Endometrial microvascular endothelial cells (primary cell): ENCODE measurements around the gene CFAP100. TPM values are rescaled to one million over a fixed set of nuclear protein-coding genes. Genes with fewer than 3 reads are reported as not detected.

Experiments used
- in situ Hi-C: cut with HindIII; loops from 2 replicates; pipeline ENCODE4 v1.10.0; 2017; ENCODE audit warnings: low sequenced_read_pairs, low pct_unique_long_range_greater_than_20kb; ENCODE audit errors: inconsistent ontology term
- total RNA-seq: library from RNA; depleted of rRNA; stranded (reverse); fragments of >200 nt; gene quantifications from one replicate; pipeline ENCODE4 v1.2.3, GENCODE V29; 2015; ENCODE audit errors: inconsistent ontology term

CFAP100 gene
- total RNA-seq, 1 donor from 2014 or later: not detected

DNA sequence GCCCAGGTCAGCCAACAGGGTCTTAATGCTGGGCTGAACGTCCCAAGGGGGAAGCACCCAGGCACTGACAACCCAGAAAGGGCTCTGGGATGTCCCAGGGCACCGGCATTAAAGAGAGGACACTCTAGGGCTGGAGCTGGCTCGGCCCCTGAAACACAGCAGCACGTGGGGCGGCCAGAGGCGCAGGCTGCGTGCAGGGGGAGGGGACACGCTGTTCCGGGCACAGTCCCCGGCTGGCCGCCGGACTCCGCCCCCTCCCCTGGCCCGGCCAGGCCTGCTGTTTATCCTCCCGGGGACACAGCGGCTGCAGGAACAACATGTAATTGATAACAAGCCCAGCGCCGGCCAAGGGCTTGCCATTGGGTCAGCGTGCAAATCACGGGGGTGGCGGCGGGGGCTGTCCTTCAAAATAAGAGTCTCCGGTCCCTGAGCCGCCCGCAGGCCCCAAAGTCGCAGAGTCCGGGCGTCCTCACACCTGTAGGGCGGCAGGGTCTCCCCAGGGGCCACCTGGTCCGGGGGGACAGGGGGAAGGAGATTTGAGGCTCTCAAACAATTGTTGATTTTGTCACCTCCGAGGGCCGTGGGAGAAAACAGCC, 38.8 kb upstream of the CFAP100 start:
- in situ Hi-C loops: no loop called here

- in situ Hi-C loops: no loop called here
Measured at GRCh38 chr3:126356373-126357264, 38.1 kb upstream of the CFAP100 start.

DNA sequence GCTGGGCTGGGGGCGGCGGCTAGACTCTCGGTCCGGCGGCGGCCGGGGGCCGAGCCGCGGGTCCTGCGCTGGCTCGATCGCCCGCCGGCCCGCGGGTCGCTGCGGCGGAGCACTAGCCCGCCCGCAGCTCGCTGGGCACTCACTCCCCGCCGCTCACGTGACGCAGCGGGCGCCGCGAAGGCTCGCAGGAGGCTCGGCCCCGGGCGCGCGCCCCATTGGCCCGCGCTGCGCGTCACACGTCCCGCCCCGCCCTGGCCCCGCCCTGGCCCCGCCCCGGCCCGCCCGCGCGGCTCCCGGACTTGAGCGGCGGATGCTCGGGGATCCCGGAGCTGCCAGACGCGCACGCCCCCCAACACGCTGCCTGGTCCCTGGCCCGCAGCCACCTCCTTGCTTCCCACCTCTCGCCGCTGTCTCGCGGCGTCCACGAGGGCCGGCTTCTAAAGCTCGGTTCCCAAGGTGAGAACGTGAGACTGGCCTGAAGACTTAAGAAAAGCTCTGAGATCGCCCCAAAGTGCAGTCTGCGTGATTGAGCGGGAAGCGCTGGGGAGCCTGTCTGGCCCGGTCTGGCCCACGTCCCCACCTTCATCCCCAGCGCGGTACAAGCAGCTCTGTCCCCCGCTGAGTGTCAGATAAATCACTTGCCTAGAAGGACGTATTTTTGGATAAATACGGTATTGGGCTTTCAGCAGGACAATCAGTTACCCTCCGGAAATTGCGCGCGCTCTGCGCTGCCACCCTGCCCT, 37.2 kb upstream of the CFAP100 start, which contains the start of gene KLF15:
Gene KLF15 (minus strand): TSS at position 114 of the 743 bp plus-strand sequence. CDS start 4,486 bp downstream, outside the sequence.
- in situ Hi-C loops: no loop called here

GRCh38 chr3:126358038-126358815, 36.5 kb upstream of the CFAP100 start:
- in situ Hi-C loops: no loop called here

- in situ Hi-C loops: no loop called here
Measured at GRCh38 chr3:126358816-126359181, 35.9 kb upstream of the CFAP100 start.

- in situ Hi-C loops: no loop called here
Measured at GRCh38 chr3:126360046-126360713, 34.5 kb upstream of the CFAP100 start.

- in situ Hi-C loops: no loop called here
Measured at GRCh38 chr3:126360714-126361060, 34.0 kb upstream of the CFAP100 start.

DNA sequence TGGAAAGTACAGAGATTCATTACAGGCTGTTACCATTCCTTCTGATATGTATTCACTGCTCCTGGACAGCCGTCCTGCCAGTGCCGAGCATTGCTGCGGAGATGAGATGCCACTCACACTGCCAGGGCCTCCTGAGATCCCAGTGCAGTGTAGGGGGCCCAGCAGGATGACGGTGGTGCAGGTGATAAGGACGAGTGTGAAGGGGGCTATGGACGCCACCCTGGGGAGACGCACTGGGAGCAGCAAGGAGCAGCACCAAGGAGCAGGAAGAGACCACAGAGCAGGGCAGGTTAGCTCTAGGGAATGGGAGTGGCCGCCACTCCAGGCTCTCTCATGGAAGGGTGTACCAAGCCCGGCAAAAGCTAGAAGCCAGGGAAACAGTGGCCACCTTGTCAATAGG, 33.5 kb upstream of the CFAP100 start:
- in situ Hi-C loops: no loop called here

DNA sequence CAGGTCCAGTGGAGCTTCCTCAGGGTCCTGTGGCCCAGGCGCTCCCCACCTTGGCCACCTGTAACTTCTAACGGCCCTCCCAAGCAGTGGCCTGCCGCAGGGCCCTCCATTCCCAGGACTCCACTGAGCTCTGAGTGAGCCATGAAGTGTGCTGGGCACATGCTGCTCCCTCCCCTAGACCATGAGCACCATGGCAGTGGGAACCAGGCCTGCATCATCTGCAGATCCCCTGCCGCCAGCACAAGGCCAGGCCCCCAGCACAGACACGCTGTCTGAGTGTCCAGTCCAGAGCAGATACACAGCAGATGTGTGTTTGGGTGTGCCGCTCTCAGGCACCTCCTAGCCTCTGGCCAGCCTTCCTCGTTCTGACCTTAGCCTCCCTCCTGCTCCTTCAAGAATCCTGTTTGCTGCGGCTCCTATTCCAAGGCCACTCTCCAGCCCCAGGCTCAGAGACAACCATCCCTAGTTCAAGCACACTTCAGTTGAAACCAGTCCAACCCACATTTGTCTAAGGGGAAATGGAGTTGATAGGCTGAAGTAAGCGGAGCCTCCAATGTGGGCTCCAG, 30.5 kb upstream of the CFAP100 start:
- in situ Hi-C loops: no loop called here

GRCh38 chr3:126364731-126365301, 29.9 kb upstream of the CFAP100 start:
- in situ Hi-C loops: no loop called here

GRCh38 chr3:126365351-126366277, 29.1 kb upstream of the CFAP100 start:
- in situ Hi-C loops: no loop called here

- in situ Hi-C loops: no loop called here
Measured at GRCh38 chr3:126367316-126367805, 27.3 kb upstream of the CFAP100 start.

DNA sequence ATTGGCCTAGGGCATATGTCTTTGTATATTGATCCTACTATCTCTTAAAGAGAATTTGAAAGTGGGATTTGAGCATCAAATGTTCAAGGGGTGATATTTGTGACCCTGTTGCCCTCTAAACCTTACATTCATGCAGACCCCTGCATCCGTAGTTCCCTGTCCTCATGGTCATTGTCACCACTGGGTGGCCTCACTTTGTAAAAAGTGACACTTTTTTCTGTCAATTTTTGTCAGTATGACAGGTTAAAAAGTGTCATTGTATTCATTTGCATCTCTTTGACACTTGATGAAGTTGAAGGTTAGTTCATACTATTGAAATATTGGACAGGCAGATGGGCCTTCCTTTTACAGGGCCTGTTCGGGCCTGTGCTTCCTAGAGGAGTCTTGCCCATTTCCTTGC, 25.2 kb upstream of the CFAP100 start:
- in situ Hi-C loops: no loop called here

DNA sequence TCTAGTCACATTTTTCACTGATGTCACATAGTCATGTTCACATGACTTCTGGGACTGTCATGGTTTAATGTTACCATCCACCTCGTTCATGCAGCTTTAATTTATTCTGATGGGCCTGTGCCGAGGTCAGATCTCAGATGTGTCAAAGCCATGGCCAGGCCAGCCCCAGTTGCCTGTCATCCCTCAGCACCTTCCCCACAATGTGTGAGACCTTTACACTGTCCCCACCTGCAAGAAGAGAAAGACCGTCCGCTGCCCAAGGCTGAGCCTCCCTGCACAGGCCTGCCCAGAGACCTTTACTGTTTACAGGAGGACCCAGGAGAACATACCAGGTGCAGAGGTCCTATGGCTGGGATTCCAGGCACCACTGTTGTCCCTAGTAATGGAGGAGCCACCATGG, 24.7 kb upstream of the CFAP100 start:
- in situ Hi-C loops: no loop called here

- in situ Hi-C loops: no loop called here
Measured at GRCh38 chr3:126370606-126371005, 24.1 kb upstream of the CFAP100 start.

DNA sequence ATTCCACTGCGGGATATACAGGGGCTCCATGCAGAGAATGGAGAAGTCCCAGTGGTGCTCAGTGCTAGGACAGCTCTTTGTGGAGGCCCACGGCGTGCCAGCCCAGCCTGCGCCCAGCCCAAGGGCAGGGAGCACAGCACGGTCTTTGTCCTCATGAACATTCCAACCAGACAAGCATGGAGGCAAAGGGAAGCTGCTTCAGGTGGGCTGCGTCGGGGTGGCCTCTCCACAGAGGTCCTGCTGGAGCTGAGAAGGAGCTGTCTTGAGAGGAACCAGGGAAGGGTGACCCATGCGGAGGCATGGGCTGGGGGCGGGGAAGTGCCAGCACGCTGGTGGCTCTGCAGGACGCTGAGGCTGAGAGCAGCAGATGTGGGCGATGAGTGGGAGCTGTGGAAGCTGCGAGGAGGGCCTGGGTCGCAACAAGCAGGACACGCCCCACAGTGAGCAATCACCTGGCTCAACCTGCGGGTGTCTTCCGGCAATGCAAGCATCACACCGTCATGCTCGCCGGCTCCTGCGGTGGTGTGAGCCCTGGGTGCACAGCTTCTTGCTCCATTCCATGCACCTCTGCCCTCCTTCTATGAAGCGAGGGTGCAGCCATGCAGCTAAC, 23.5 kb upstream of the CFAP100 start:
- in situ Hi-C loops: no loop called here
